H1 (cell line): ENCODE measurements around the gene NEB. TPM values are rescaled to one million over a fixed set of nuclear protein-coding genes. Genes with fewer than 3 reads are reported as not detected.

ENCODE experiments used
- CTCF ChIA-PET: fragments of 300-600 bp; sonication (Branson Sonifier 250); formaldehyde crosslinking; loops from one replicate; lab custom pipeline; 2021; ENCODE audit not compliant: partially characterized antibody; lab: Charles Lee
- POLR2A ChIA-PET: fragments of 300-600 bp; sonication (Branson Sonifier 250); formaldehyde crosslinking; loops from one replicate; lab custom pipeline; 2021; ENCODE audit warnings: inconsistent platforms; ENCODE audit not compliant: partially characterized antibody; lab: Charles Lee
- DNase-seq, 2 experiments: peaks; one replicate each; pipeline versions ENCODE4 v3.0.0 to v3.0.0-alpha.2; 2010 to 2022; ENCODE audit warnings: low spot score in 2 of 2, low read depth in 1 of 2, mixed read lengths in 1 of 2
- FAIRE-seq: peaks from 2 replicates; lab custom pipeline; 2011; peaks lifted over from hg19 to GRCh38; lab: Jason Lieb, UNC
- H2AFZ ChIP-seq: 2 replicates; pipeline ENCODE4 v1.8.1; 2012; ENCODE audit warnings: low read length, inconsistent platforms
- H2AK5ac ChIP-seq: 2 replicates; pipeline ENCODE4 v1.6.1; 2013; ENCODE audit warnings: low read depth, low read length
- H2BK120ac ChIP-seq: replicated peaks from 2 replicates; pipeline ENCODE3; 2013; ENCODE audit warnings: low read depth, low read length, inconsistent platforms
- H2BK12ac ChIP-seq: 2 replicates; pipeline ENCODE4 v1.6.1; 2013; ENCODE audit warnings: low read depth, low read length
- H2BK15ac ChIP-seq: 2 replicates; pipeline ENCODE4 v1.6.1; 2013; ENCODE audit warnings: low read length
- H2BK20ac ChIP-seq: 2 replicates; pipeline ENCODE4 v1.6.1; 2013; ENCODE audit warnings: low read length
- H2BK5ac ChIP-seq: 2 replicates; pipeline ENCODE4 v1.6.1; 2013; ENCODE audit warnings: low read depth, low read length
- H3K14ac ChIP-seq: 2 replicates; pipeline ENCODE4 v1.6.1; 2013; ENCODE audit warnings: inconsistent platforms; ENCODE audit not compliant: insufficient read length
- H3K18ac ChIP-seq: 2 replicates; pipeline ENCODE4 v1.6.1; 2013; ENCODE audit warnings: low read length; ENCODE audit errors: extremely low read depth
- H3K23ac ChIP-seq: 2 replicates; pipeline ENCODE4 v1.6.1; 2013; ENCODE audit warnings: inconsistent platforms; ENCODE audit not compliant: insufficient read length
- H3K23me2 ChIP-seq: 2 replicates; pipeline ENCODE4 v1.6.1; 2013; ENCODE audit warnings: low read depth, low read length
- H3K27ac ChIP-seq: 2 replicates; pipeline ENCODE4 v1.6.1; 2011; ENCODE audit warnings: low read depth, low read length, inconsistent platforms
- H3K27me3 ChIP-seq, 4 experiments: replicated peaks in 1 of 4; 1 replicate in 1 of 4; 2 replicates in 3 of 4; pipeline versions ENCODE4 v1.6.1 to v1.8.1; 2011 to 2013; ENCODE audit warnings: low read length in 3 of 4, mild to moderate bottlenecking in 3 of 4, inconsistent platforms in 2 of 4, mixed read lengths in 2 of 4, moderate library complexity in 1 of 4; ENCODE audit not compliant: control insufficient read depth in 3 of 4, insufficient read depth in 3 of 4; ENCODE audit errors: extremely low read depth in 1 of 4
- H3K36me3 ChIP-seq, 4 experiments: 2 replicates each; pipeline versions ENCODE4 v1.6.1 to v1.8.1; 2011 to 2013; ENCODE audit warnings: mild to moderate bottlenecking in 4 of 4, low read length in 3 of 4, moderate library complexity in 2 of 4, control low read depth in 1 of 4, inconsistent platforms in 1 of 4; ENCODE audit not compliant: insufficient read depth in 4 of 4, control insufficient read depth in 2 of 4
- H3K4ac ChIP-seq: replicated peaks from 2 replicates; pipeline ENCODE3; 2013; ENCODE audit warnings: low read length, low read depth, mixed read lengths, inconsistent platforms; ENCODE audit not compliant: insufficient read length
- H3K4me1 ChIP-seq, 4 experiments: replicated peaks in 1 of 4; 1 replicate in 1 of 4; 2 replicates in 3 of 4; pipeline versions ENCODE4 v1.6.1 to v1.8.1; 2011 to 2013; ENCODE audit warnings: low read length in 3 of 4, inconsistent platforms in 2 of 4, mixed read lengths in 1 of 4; ENCODE audit not compliant: insufficient read depth in 4 of 4, control insufficient read depth in 3 of 4
- H3K4me2 ChIP-seq, 2 experiments: 2 replicates each; pipeline versions ENCODE4 v1.6.1 to v1.8.1; 2011 to 2013; ENCODE audit warnings: low read depth in 2 of 2, low read length in 2 of 2, control low read depth in 1 of 2, inconsistent platforms in 1 of 2, mild to moderate bottlenecking in 1 of 2; ENCODE audit not compliant: insufficient read depth in 1 of 2
- H3K4me3 ChIP-seq, 4 experiments: fragments of 200-600, 300-600 bp in 1 of 4; sonication (generic), shearing (Covaris generic), sonication (Bioruptor Twin) in 1 of 4; 2 replicates each; pipeline versions ENCODE4 v1.5.1 to v1.8.1; 2011 to 2016; ENCODE audit warnings: low read length in 4 of 4, low read depth in 3 of 4, control low read depth in 2 of 4, inconsistent platforms in 2 of 4, mild to moderate bottlenecking in 2 of 4, mixed read lengths in 1 of 4, moderate library complexity in 1 of 4; ENCODE audit not compliant: insufficient read depth in 2 of 4; ENCODE audit errors: extremely low read depth in 1 of 4
- H3K56ac ChIP-seq: replicated peaks from 2 replicates; pipeline ENCODE3; 2013; ENCODE audit warnings: low read depth, mild to moderate bottlenecking, mixed read lengths, low read length, inconsistent platforms; ENCODE audit not compliant: insufficient read length
- H3K79me1 ChIP-seq: 2 replicates; pipeline ENCODE4 v1.6.1; 2013; ENCODE audit warnings: low read depth, low read length, control low read depth
- H3K79me2 ChIP-seq, 2 experiments: 2 replicates each; pipeline versions ENCODE4 v1.6.1 to v1.8.1; 2012 to 2013; ENCODE audit warnings: low read length in 2 of 2, mild to moderate bottlenecking in 2 of 2, inconsistent platforms in 1 of 2; ENCODE audit not compliant: insufficient read depth in 2 of 2, control insufficient read depth in 1 of 2
- H3K9ac ChIP-seq, 4 experiments: replicated peaks in 1 of 4; 1 replicate in 1 of 4; 2 replicates in 3 of 4; pipeline versions ENCODE4 v1.6.1 to v1.8.1; 2011 to 2013; ENCODE audit warnings: low read depth in 3 of 4, low read length in 3 of 4, control low read depth in 2 of 4, mild to moderate bottlenecking in 2 of 4, moderate library complexity in 2 of 4, inconsistent platforms in 1 of 4; ENCODE audit errors: extremely low read depth in 1 of 4
- H3K9me3 ChIP-seq, 2 experiments: 2 replicates each; pipeline versions ENCODE4 v1.6.1 to v1.8.1; 2012 to 2013; ENCODE audit warnings: mild to moderate bottlenecking in 2 of 2, moderate library complexity in 2 of 2, control low read depth in 1 of 2, inconsistent platforms in 1 of 2, low read depth in 1 of 2, low read length in 1 of 2, mixed read lengths in 1 of 2; ENCODE audit not compliant: insufficient read depth in 2 of 2
- H4K20me1 ChIP-seq, 2 experiments: replicated peaks in 1 of 2; 2 replicates each; pipeline versions ENCODE3 to v1.8.1; 2011 to 2013; ENCODE audit warnings: inconsistent platforms in 2 of 2, low read length in 2 of 2, mild to moderate bottlenecking in 1 of 2; ENCODE audit not compliant: insufficient read depth in 2 of 2, control insufficient read depth in 1 of 2
- H4K5ac ChIP-seq: 2 replicates; pipeline ENCODE4 v1.6.1; 2013; ENCODE audit warnings: low read length, low read depth, mixed read lengths, inconsistent platforms; ENCODE audit not compliant: insufficient read length
- H4K8ac ChIP-seq: 2 replicates; pipeline ENCODE4 v1.8.0; 2013; ENCODE audit warnings: mild to moderate bottlenecking, moderate library complexity, low read length, inconsistent platforms; ENCODE audit not compliant: insufficient read depth; ENCODE audit errors: extremely low read depth
- H4K91ac ChIP-seq: replicated peaks from 2 replicates; pipeline ENCODE3; 2013; ENCODE audit warnings: low read length, mixed read lengths, inconsistent platforms; ENCODE audit not compliant: insufficient read length
- BACH1 ChIP-seq: IDR thresholded peaks from 2 replicates; pipeline ENCODE4 v1.6.1; 2012; ENCODE audit warnings: low read length, improper control_type of control experiment
- BRCA1 ChIP-seq: IDR thresholded peaks from 2 replicates; pipeline ENCODE4 v1.6.1; 2012; ENCODE audit warnings: low read depth, low read length, improper control_type of control experiment
- E2F6 ChIP-seq: IDR thresholded peaks from 2 replicates; pipeline ENCODE4 v1.6.1; 2012; ENCODE audit warnings: inconsistent platforms
- HDAC2 ChIP-seq, 2 experiments: fragments of 300-600 bp in 1 of 2; sonication (generic) in 1 of 2; IDR thresholded peaks; 2 replicates each; pipeline ENCODE4 v1.6.1; 2011 to 2012; ENCODE audit warnings: low read depth in 2 of 2, low read length in 2 of 2, mild to moderate bottlenecking in 2 of 2, moderate library complexity in 2 of 2, borderline replicate concordance in 1 of 2, inconsistent platforms in 1 of 2
- POU5F1 ChIP-seq: IDR thresholded peaks from 2 replicates; pipeline ENCODE4 v1.6.1; 2011; ENCODE audit warnings: low read depth, mild to moderate bottlenecking, low read length, moderate library complexity
- RAD21 ChIP-seq, 2 experiments: IDR thresholded peaks in 1 of 2; conservative IDR thresholded peaks in 1 of 2; 2 replicates each; pipeline ENCODE4 v1.6.1; 2011; ENCODE audit warnings: low read depth in 2 of 2, low read length in 2 of 2, improper control_type of control experiment in 1 of 2, inconsistent platforms in 1 of 2, mild to moderate bottlenecking in 1 of 2, moderate library complexity in 1 of 2
- RNF2 ChIP-seq: fragments of 200-900, 300-1000 bp; sonication (generic); IDR thresholded peaks from 2 replicates; pipeline ENCODE4 v1.7.1; 2016; ENCODE audit warnings: borderline replicate concordance, low read depth, mild to moderate bottlenecking, antibody characterized with exemption, low read length; ENCODE audit not compliant: poor library complexity, severe bottlenecking; ENCODE audit errors: missing control alignments
- SAP30 ChIP-seq: fragments of 300-600 bp; sonication (generic); IDR thresholded peaks from 2 replicates; pipeline ENCODE4 v1.7.1; 2012; ENCODE audit warnings: low read length, moderate library complexity, mild to moderate bottlenecking, inconsistent platforms; ENCODE audit not compliant: insufficient read depth, insufficient replicate concordance
- SIN3A ChIP-seq, 2 experiments: IDR thresholded peaks in 1 of 2; conservative IDR thresholded peaks in 1 of 2; 2 replicates each; pipeline ENCODE4 v1.6.1; 2011 to 2012; ENCODE audit warnings: low read length in 2 of 2, improper control_type of control experiment in 1 of 2, low read depth in 1 of 2, mild to moderate bottlenecking in 1 of 2
- SP1 ChIP-seq: IDR thresholded peaks from 2 replicates; pipeline ENCODE4 v1.6.1; 2011; ENCODE audit warnings: low read depth, low read length
- SP2 ChIP-seq: IDR thresholded peaks from 2 replicates; pipeline ENCODE4 v1.6.1; 2012; ENCODE audit warnings: mild to moderate bottlenecking, low read length, inconsistent platforms
- SP4 ChIP-seq: IDR thresholded peaks from 2 replicates; pipeline ENCODE4 v1.6.1; 2012; ENCODE audit warnings: low read length, inconsistent platforms
- TAF1 ChIP-seq: IDR thresholded peaks from 2 replicates; pipeline ENCODE4 v1.6.1; 2011; ENCODE audit warnings: mild to moderate bottlenecking, low read depth, low read length
- WGBS, 2 experiments: shearing (Covaris generic) in 1 of 2; methylation state at CpG; one replicate each; pipeline versions ENCODE4 v1.1.6 to v1.1.7; 2013 to 2015; ENCODE audit warnings: low lambda C conversion rate in 2 of 2, mixed read lengths in 2 of 2, inconsistent platforms in 1 of 2, low coverage in 1 of 2, missing lambda C conversion rate in 1 of 2; ENCODE audit not compliant: insufficient replicate concordance in 2 of 2, insufficient coverage in 1 of 2, insufficient read length in 1 of 2; ENCODE audit errors: extremely low coverage in 1 of 2, missing lambda C conversion rate in 1 of 2; 5-methylcytosine and 5-hydroxymethylcytosine counted together
- polyA plus RNA-seq, 7 experiments: library from polyadenylated mRNA; depleted of rRNA in 3 of 7; stranded (reverse) in 5 of 7; unstranded in 2 of 7; fragments of >200 nt in 5 of 7; fragments of 200-250 nt in 2 of 7; gene quantifications; 1 replicate in 5 of 7; 2 replicates in 1 of 7; 4 replicates in 1 of 7; pipeline versions ENCODE4 v1.2.1 to v1.2.3, GENCODE V29; 2011 to 2013; ENCODE audit warnings: missing spikeins in 2 of 7, mixed read lengths in 2 of 7
- total RNA-seq: library from RNA; stranded (reverse); fragmentation: NEBNext Ultra II Directional; extraction: Animal tissue kit (Norgen Biotek cat#: 25700); gene quantifications from 2 replicates; pipeline ENCODE4 v1.2.1, GENCODE V29; 2021

Gene NEB
- total and polyA plus RNA-seq, 2 of the 8 experiments (the other 6 are each of a cell fraction or from before 2014, with no cell fraction given) = 1.4 to 2.5 TPM

GRCh38 chr2:151708788-151709187 is 25.5 kb downstream of the NEB start:
- no peak overlapping the region for H3K9ac ChIP-seq
- FAIRE-seq = no peak
- no peak overlapping the region for H3K27ac ChIP-seq
- no peaks in the 10 kb centered on the region for H3K36me3 ChIP-seq
- H3K79me2 ChIP-seq = no peaks in the 10 kb centered on the region
- no peaks in the 10 kb centered on the region for H3K27me3 ChIP-seq
- H2BK12ac ChIP-seq = no peak overlapping the region
- no peak overlapping the region for H3K4me2 ChIP-seq
- no peak overlapping the region for H3K4me3 ChIP-seq
- H4K5ac ChIP-seq = no peak overlapping the region
- ChIA-PET POLR2A (no interaction called here), CTCF (no interaction called here)
- no peaks in the 10 kb centered on the region for H3K79me1 ChIP-seq
- H4K20me1 ChIP-seq = no peaks in the 10 kb centered on the region
- no peak overlapping the region for H3K4ac ChIP-seq
- 91% methylated on average over 6 of the region's 6 CpGs; no CpG with 5 or more reads in 1 of the 2 experiments for WGBS, 2 experiments
- H3K23ac ChIP-seq = no peak overlapping the region
- H3K23me2 ChIP-seq = no peaks in the 10 kb centered on the region; the same call in 1 of the 2 replicates
- H3K9me3 ChIP-seq = peaks cover 0 to 5% of the 10 kb centered on the region in 2 experiments; a peak in 1 of 4 replicates
- no peak overlapping the region for H2BK120ac ChIP-seq
- no peak overlapping the region for H2AK5ac ChIP-seq
- no peak overlapping the region for H4K8ac ChIP-seq
- H3K4me1 ChIP-seq = peaks cover 0 to 8% (median 3%) of the 10 kb centered on the region in 4 experiments; a peak in 4 of 7 replicates
- H3K56ac ChIP-seq = no peak overlapping the region
- H3K14ac ChIP-seq = no peak overlapping the region
- H2BK20ac ChIP-seq = no peak overlapping the region
- H3K18ac ChIP-seq = no peak overlapping the region
- H4K91ac ChIP-seq = no peak overlapping the region
- H2AFZ ChIP-seq = no peak overlapping the region
- H2BK15ac ChIP-seq = no peak overlapping the region
- no peak for DNase-seq
- no peak overlapping the region for H2BK5ac ChIP-seq
- TF ChIP-seq SAP30 (no peak), SP1 (no peak), HDAC2 (IDR thresholded peaks at IDR 0.05; ENCODE audit: borderline replicate concordance in 1 of 2, low read depth in 2 of 2, low read length in 2 of 2) (no peak), E2F6 (no peak), RNF2 (no peak), BRCA1 (no peak), SIN3A (conservative IDR thresholded peaks at IDR 0.05 in 1 of 2, IDR thresholded peaks at IDR 0.05 in 1 of 2; ENCODE audit: low read depth in 1 of 2, low read length in 2 of 2) (no peak), RAD21 (IDR thresholded peaks at IDR 0.05 in 1 of 2, conservative IDR thresholded peaks at IDR 0.05 in 1 of 2; ENCODE audit: low read depth in 2 of 2, low read length in 2 of 2) (no peak), BACH1 (no peak), SP2 (no peak), SP4 (no peak), TAF1 (no peak), POU5F1 (no peak)
